Keratinocyte (primary cell): ENCODE results near the gene CTPS2.

Experiments used
- EZH2 ChIP-seq: IDR thresholded peaks from one replicate; pipeline ENCODE4 v1.6.1; 2012; ENCODE audit warnings: inconsistent platforms, mild to moderate bottlenecking, low read length, moderate library complexity
- TF ChIP-seq, protein P1 (sequence below), 3 experiments: IDR thresholded peaks in 1 of 3; conservative IDR thresholded peaks in 1 of 3; optimal IDR thresholded peaks in 1 of 3; 2 replicates in 2 of 3; 3 replicates in 1 of 3; pipeline versions ENCODE3 to v1.5.1; 2011; ENCODE audit warnings: low read length in 3 of 3, mild to moderate bottlenecking in 3 of 3, moderate library complexity in 2 of 3, control low read depth in 1 of 3, inconsistent platforms in 1 of 3; ENCODE audit not compliant: insufficient read depth in 2 of 3; ENCODE audit errors: extremely low read depth in 1 of 3

DNA sequence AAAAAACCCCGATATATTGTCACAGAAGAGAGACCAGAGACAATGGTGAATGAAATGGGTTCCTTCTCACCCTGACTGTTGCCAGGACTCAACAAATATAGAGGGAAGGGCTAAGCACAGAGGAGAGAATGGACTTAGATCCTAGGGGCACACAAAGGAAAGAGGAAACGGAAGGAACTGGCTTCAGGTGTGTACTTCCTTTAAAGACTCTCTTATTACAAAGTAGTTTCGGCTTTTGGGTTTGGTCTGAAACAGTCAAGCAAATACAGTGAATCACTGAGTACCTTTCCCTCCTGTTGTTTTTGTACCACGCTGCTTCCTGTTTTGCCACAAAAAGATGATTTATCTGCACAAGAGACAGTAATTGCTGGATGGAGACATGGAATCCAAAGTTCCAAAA, 108.6 kb downstream of the CTPS2 start:
- TF ChIP-seq, protein P1, sequence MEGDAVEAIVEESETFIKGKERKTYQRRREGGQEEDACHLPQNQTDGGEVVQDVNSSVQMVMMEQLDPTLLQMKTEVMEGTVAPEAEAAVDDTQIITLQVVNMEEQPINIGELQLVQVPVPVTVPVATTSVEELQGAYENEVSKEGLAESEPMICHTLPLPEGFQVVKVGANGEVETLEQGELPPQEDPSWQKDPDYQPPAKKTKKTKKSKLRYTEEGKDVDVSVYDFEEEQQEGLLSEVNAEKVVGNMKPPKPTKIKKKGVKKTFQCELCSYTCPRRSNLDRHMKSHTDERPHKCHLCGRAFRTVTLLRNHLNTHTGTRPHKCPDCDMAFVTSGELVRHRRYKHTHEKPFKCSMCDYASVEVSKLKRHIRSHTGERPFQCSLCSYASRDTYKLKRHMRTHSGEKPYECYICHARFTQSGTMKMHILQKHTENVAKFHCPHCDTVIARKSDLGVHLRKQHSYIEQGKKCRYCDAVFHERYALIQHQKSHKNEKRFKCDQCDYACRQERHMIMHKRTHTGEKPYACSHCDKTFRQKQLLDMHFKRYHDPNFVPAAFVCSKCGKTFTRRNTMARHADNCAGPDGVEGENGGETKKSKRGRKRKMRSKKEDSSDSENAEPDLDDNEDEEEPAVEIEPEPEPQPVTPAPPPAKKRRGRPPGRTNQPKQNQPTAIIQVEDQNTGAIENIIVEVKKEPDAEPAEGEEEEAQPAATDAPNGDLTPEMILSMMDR (optimal IDR thresholded peaks at IDR 0.05 in 1 of 3, IDR thresholded peaks at IDR 0.05 in 1 of 3, conservative IDR thresholded peaks at IDR 0.05 in 1 of 3; ENCODE audit: extremely low read depth in 1 of 3, insufficient read depth in 2 of 3, low read length in 3 of 3), result no peak
- TF ChIP-seq EZH2, result no peak
